A673 (cell line): ENCODE data around the gene HTD2. TPM values are rescaled to one million over a fixed set of nuclear protein-coding genes. Genes with fewer than 3 reads are reported as not detected.

Source experiments
- BruUV-seq: library from RNA; stranded (reverse); fragments of 400-500 nt; replicated peaks from 2 replicates; lab custom pipeline; 2021; lab: Mats Ljungman, UMichigan
- CTCF ChIA-PET: fragments of 300-600 bp; sonication (Branson Sonifier 250); formaldehyde crosslinking; loops from one replicate; lab custom pipeline; 2022; ENCODE audit warnings: antibody characterized with exemption; lab: Charles Lee
- POLR2A ChIA-PET: fragments of 300-600 bp; sonication (Branson Sonifier 250); formaldehyde crosslinking; loops from one replicate; lab custom pipeline; 2022; ENCODE audit warnings: antibody characterized with exemption; ENCODE audit not compliant: low non-redundant PET; lab: Charles Lee
- DNase-seq: peaks from one replicate; pipeline ENCODE4 v3.0.0-alpha.2; 2015; ENCODE audit warnings: low spot score
- H3K27ac ChIP-seq: fragments of 200-600 bp; sonication (generic); 2 replicates; pipeline ENCODE4 v1.5.1; 2016; ENCODE audit warnings: mixed run types, low read depth, mild to moderate bottlenecking, mixed read lengths, antibody characterized with exemption, low read length; ENCODE audit not compliant: poor library complexity, severe bottlenecking
- H3K27me3 ChIP-seq: fragments of 200-600 bp; sonication (generic); replicated peaks from 2 replicates; pipeline ENCODE4 v1.6.1; 2017; ENCODE audit warnings: mixed run types, low read depth, mild to moderate bottlenecking, mixed read lengths, antibody characterized with exemption, low read length; ENCODE audit not compliant: insufficient read depth, poor library complexity
- H3K36me3 ChIP-seq: fragments of 200-600 bp; sonication (generic); 2 replicates; pipeline ENCODE4 v1.6.1; 2016; ENCODE audit warnings: mixed run types, mild to moderate bottlenecking, mixed read lengths, antibody characterized with exemption, low read length; ENCODE audit not compliant: insufficient read depth, poor library complexity, severe bottlenecking
- H3K4me1 ChIP-seq: fragments of 200-600 bp; sonication (generic); 2 replicates; pipeline ENCODE4 v1.6.1; 2017; ENCODE audit warnings: mixed run types, mild to moderate bottlenecking, mixed read lengths, antibody characterized with exemption, low read length; ENCODE audit not compliant: insufficient read depth, poor library complexity, severe bottlenecking
- H3K4me3 ChIP-seq: fragments of 200-600 bp; sonication (generic); 2 replicates; pipeline ENCODE4 v1.5.1; 2016; ENCODE audit warnings: low read depth, mixed run types, mild to moderate bottlenecking, mixed read lengths, low read length; ENCODE audit not compliant: poor library complexity, severe bottlenecking
- H3K9me3 ChIP-seq: fragments of 200-600 bp; sonication (generic); 2 replicates; pipeline ENCODE4 v1.6.1; 2016; ENCODE audit warnings: mixed run types, low read depth, mild to moderate bottlenecking, mixed read lengths, antibody characterized with exemption, low read length; ENCODE audit not compliant: poor library complexity, severe bottlenecking
- EZH2 ChIP-seq: fragments of 200-600 bp; sonication (generic); IDR thresholded peaks from 2 replicates; pipeline ENCODE4 v1.6.1; 2017; ENCODE audit warnings: borderline replicate concordance, low read depth, mild to moderate bottlenecking, mixed read lengths, antibody characterized with exemption, low read length; ENCODE audit not compliant: poor library complexity, severe bottlenecking
- intact Hi-C: fragments of 100-400 bp; cut with micrococcal nuclease; formaldehyde crosslinking; loops from one replicate; pipeline ENCODE4 v1.10.0; 2022; ENCODE audit not compliant: unreplicated experiment
- total RNA-seq: library from RNA; stranded (reverse); gene quantifications from 2 replicates; pipeline ENCODE4 v1.2.3, GENCODE V29; 2021
- TF ChIP-seq, protein P1 (sequence below): fragments of 300-800, 200-600 bp; sonication (generic); conservative IDR thresholded peaks from 2 replicates; pipeline ENCODE4 v1.5.1; 2017; ENCODE audit warnings: low read depth, mild to moderate bottlenecking, antibody characterized with exemption, low read length, moderate library complexity, mixed read lengths

The HTD2 gene
- total RNA-seq, 1 experiment from 2014 or later, result 9.0 TPM

DNA sequence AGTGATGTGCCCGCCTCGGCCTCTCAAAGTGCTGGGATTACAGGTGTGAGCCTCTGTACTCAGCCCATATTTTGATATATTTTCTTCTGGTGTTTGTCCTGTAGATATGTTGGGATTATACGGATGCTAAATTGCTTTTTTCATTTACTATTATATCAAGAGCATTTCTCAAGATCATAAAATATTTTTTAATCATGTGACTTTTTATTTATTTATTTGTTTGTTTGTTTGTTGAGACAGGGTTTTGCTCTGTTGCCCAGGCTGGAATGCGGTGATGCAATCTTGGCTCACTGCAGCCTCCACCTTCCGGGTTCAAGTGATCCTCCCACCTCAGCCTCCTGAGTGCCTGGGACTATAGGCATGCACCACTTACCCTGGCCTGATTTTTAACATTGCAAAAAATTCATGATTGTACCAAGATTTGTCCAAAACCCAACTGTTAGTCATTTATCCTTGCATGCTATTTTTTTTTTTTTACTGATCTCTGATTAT is 23.6 kb downstream of the HTD2 start:
- no peak for DNase-seq
- peaks cover 7% of the 10 kb centered on the region for H3K4me1 ChIP-seq
- no TSS peak for BruUV-seq
- H3K27ac ChIP-seq, result no peak overlapping the region
- POLR2A ChIA-PET, result no interaction called here
- CTCF ChIA-PET, result no interaction called here
- TF ChIP-seq, protein P1, sequence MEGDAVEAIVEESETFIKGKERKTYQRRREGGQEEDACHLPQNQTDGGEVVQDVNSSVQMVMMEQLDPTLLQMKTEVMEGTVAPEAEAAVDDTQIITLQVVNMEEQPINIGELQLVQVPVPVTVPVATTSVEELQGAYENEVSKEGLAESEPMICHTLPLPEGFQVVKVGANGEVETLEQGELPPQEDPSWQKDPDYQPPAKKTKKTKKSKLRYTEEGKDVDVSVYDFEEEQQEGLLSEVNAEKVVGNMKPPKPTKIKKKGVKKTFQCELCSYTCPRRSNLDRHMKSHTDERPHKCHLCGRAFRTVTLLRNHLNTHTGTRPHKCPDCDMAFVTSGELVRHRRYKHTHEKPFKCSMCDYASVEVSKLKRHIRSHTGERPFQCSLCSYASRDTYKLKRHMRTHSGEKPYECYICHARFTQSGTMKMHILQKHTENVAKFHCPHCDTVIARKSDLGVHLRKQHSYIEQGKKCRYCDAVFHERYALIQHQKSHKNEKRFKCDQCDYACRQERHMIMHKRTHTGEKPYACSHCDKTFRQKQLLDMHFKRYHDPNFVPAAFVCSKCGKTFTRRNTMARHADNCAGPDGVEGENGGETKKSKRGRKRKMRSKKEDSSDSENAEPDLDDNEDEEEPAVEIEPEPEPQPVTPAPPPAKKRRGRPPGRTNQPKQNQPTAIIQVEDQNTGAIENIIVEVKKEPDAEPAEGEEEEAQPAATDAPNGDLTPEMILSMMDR, result no peak
- no peak for TF ChIP-seq EZH2
- no peaks in the 10 kb centered on the region for H3K36me3 ChIP-seq
- no peak overlapping the region for H3K4me3 ChIP-seq
- H3K9me3 ChIP-seq, result no peaks in the 10 kb centered on the region
- no peaks in the 10 kb centered on the region for H3K27me3 ChIP-seq
- intact Hi-C loops, result loop anchor here (5.0 kb wide), 1 partner anchor 57 kb away; no protein-coding TSS in a partner anchor

GRCh38 chr3:58331593-58332152 is 25.4 kb downstream of the HTD2 start:
- no peak for DNase-seq
- BruUV-seq, result no TSS peak
- POLR2A ChIA-PET, result no interaction called here
- Histone ChIP-seq H3K36me3 (no peaks in the 10 kb centered on the region), H3K9me3 (no peaks in the 10 kb centered on the region), H3K4me3 (no peak overlapping the region), H3K27me3 (no peaks in the 10 kb centered on the region), H3K4me1 (peaks cover 15% of the 10 kb centered on the region), H3K27ac (no peak overlapping the region)
- TF ChIP-seq, protein P1, result no peak
- no peak for TF ChIP-seq EZH2
- intact Hi-C loops, result loop anchor here (5.0 kb wide), 1 partner anchor 56 kb away; no protein-coding TSS in a partner anchor
- CTCF ChIA-PET, result no interaction called here

DNA sequence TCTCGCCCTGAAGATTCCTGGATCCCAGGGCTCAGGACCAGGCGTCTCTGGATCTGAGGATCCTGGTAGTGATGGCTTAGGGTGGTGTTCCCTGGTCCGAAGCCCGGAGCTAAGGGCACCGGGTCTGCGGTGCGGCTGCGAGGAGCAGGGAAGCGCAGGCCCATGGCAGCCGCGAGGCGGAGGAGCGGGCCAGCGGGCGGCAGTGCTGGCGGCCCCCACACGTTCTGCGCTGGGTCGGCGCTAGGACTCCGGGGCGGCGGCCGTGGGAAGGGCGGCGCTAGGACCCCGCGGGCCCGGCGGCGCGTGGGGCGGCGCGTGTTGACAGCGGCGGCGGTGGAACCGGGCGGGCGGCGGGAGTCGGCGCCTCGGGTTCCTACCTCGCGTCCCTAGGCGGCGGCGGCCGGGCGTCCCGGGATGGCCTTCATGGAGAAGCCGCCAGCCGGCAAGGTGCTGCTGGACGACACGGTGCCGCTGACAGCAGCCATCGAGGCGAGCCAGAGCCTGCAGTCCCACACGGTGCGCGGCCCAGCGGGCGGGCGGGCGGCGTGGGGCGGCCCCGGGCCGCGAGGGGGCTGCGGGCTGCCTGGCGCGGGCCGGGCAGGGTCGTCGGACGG is 26.4 kb downstream of the HTD2 start, which contains the start of gene PXK:
PXK (plus strand) TSS at position 318 of the 614 bp plus-strand sequence; CDS start at position 415, 97 bp downstream.
- Histone ChIP-seq H3K4me1 (peaks cover 15% of the 10 kb centered on the region), H3K36me3 (no peaks in the 10 kb centered on the region), H3K4me3 (peak within 1 kb of the TSS; percentile 64), H3K27me3 (no peaks in the 10 kb centered on the region), H3K9me3 (no peaks in the 10 kb centered on the region), H3K27ac (peak within 1 kb of the TSS; percentile 47)
- BruUV-seq, result no TSS peak
- ChIA-PET POLR2A (no interaction called here), CTCF (no interaction called here)
- intact Hi-C loops, result loop anchor here (5.0 kb wide), 1 partner anchor 55 kb away; no protein-coding TSS in a partner anchor
- DNase-seq, result peak; percentile 68
- no peak for TF ChIP-seq EZH2
- TF ChIP-seq, protein P1, result no peak
